K562 (cell line): Measurements from ENCODE around the gene EXTL1. TPM values are rescaled to one million over a fixed set of nuclear protein-coding genes. Genes with fewer than 3 reads are reported as not detected.
A peak's percentile ranks its signal among the peaks of the same experiment; 100 is the strongest.

Experiments used
- CEBPG ChIP-seq, 3 experiments: fragments of 200-800 bp in 1 of 3; sonication (Bioruptor generic) in 1 of 3; sonication (generic) in 1 of 3; formaldehyde crosslinking in 1 of 3; IDR thresholded peaks in 2 of 3; conservative IDR thresholded peaks in 1 of 3; 2 replicates each; pipeline versions ENCODE4 v1.6.1 to v1.8.0; 2016 to 2022; ENCODE audit warnings: missing compliant biosample characterization in 2 of 3, missing genetic modification characterization in 2 of 3, mild to moderate bottlenecking in 1 of 3, missing genetic modification reagents in 1 of 3
- CXXC5 ChIP-seq: fragments of 250-450 bp; sonication (Bioruptor Pico); IDR thresholded peaks from 2 replicates; pipeline ENCODE4 v1.8.0; 2022; ENCODE audit warnings: inconsistent platforms, mild to moderate bottlenecking, moderate library complexity
- NRF1 ChIP-seq, 2 experiments: fragments of 450-650 bp; IDR thresholded peaks in 1 of 2; conservative IDR thresholded peaks in 1 of 2; 2 replicates each; pipeline ENCODE4 v1.6.1; 2014; ENCODE audit warnings: mild to moderate bottlenecking in 2 of 2
- POLR3A ChIP-seq: IDR thresholded peaks from 2 replicates; pipeline ENCODE4 v1.6.1; 2011; ENCODE audit warnings: borderline replicate concordance, mild to moderate bottlenecking, moderate library complexity; ENCODE audit not compliant: insufficient read length, insufficient read depth; ENCODE audit errors: extremely low read depth
- SIN3B ChIP-seq: fragments of 450-650 bp; IDR thresholded peaks from 2 replicates; pipeline ENCODE4 v1.6.1; 2017; ENCODE audit warnings: low read depth, mild to moderate bottlenecking, moderate library complexity
- SMARCE1 ChIP-seq: fragments of 450-650 bp; IDR thresholded peaks from 2 replicates; pipeline ENCODE4 v1.7.1; 2016; ENCODE audit warnings: mild to moderate bottlenecking
- SMC3 ChIP-seq: conservative IDR thresholded peaks from 2 replicates; pipeline ENCODE4 v1.6.1; 2011; ENCODE audit warnings: low read depth, low read length, improper control_type of control experiment; ENCODE audit not compliant: insufficient read depth
- ZNF134 ChIP-seq: fragments of 250-450 bp; sonication (Bioruptor Pico); conservative IDR thresholded peaks from 2 replicates; pipeline ENCODE4 v1.4.0; 2020
- ZNF197 ChIP-seq: fragments of 200-800 bp; sonication (Bioruptor generic); IDR thresholded peaks from 2 replicates; pipeline ENCODE4 v1.6.1; 2016; ENCODE audit warnings: low read depth, missing genetic modification characterization, missing compliant biosample characterization
- ZNF324 ChIP-seq: fragments of 250-450 bp; sonication (Bioruptor Pico); IDR thresholded peaks from 2 replicates; pipeline ENCODE4 v1.4.0; 2020; ENCODE audit warnings: mild to moderate bottlenecking
- polyA plus RNA-seq, 8 experiments: library from polyadenylated mRNA; depleted of rRNA in 4 of 8; stranded (reverse) in 5 of 8; unstranded in 3 of 8; fragments of >200 nt; fragmentation: Nextera tagmentation in 2 of 8; fragmentation: Illumina TruSeq in 1 of 8; extraction: Ambion mirVana in 2 of 8; extraction: Trizol in 1 of 8; gene quantifications; 2 replicates each; pipeline versions ENCODE4 v1.2.1 to v1.2.3, GENCODE V29; 2011 to 2014; ENCODE audit warnings: inconsistent platforms in 1 of 8, missing spikeins in 1 of 8
- total RNA-seq, 7 experiments: library from RNA; depleted of rRNA in 6 of 7; stranded (reverse); fragments of >200 nt in 6 of 7; fragmentation: Illumina TruSeq in 2 of 7; extraction: Trizol in 2 of 7; gene quantifications; 2 replicates each; pipeline versions ENCODE4 v1.2.1 to v1.2.3, GENCODE V29; 2011 to 2021; ENCODE audit warnings: low replicate concordance in 1 of 7
- TF ChIP-seq, protein P1 (sequence below): sonication (generic); formaldehyde crosslinking; IDR thresholded peaks from 2 replicates; pipeline ENCODE4 v1.8.0; 2022; ENCODE audit warnings: mild to moderate bottlenecking, missing genetic modification reagents
- TF ChIP-seq, protein P2 (sequence below), 2 experiments: fragments of 450-650 bp; conservative IDR thresholded peaks; 2 replicates each; pipeline ENCODE4 v1.6.1; 2017; ENCODE audit warnings: mild to moderate bottlenecking in 2 of 2, moderate library complexity in 2 of 2
- TF ChIP-seq, protein P3 (sequence below), 2 experiments: fragments of 450-650 bp; IDR thresholded peaks; 2 replicates each; pipeline ENCODE4 v1.6.1; 2018; ENCODE audit warnings: mild to moderate bottlenecking in 2 of 2, low read depth in 1 of 2; ENCODE audit not compliant: partially characterized antibody in 2 of 2
- TF ChIP-seq, protein P4 (sequence below): sonication (generic); formaldehyde crosslinking; IDR thresholded peaks from 2 replicates; pipeline ENCODE4 v1.8.0; 2022; ENCODE audit warnings: missing genetic modification reagents, mild to moderate bottlenecking, moderate library complexity, borderline replicate concordance

Gene EXTL1
- total and polyA plus RNA-seq, 9 of the 15 experiments (the other 6 are each of a cell fraction or from before 2014, with no cell fraction given) = 0.04 to 0.23 (median 0.08) TPM; not detected in 3

DNA sequence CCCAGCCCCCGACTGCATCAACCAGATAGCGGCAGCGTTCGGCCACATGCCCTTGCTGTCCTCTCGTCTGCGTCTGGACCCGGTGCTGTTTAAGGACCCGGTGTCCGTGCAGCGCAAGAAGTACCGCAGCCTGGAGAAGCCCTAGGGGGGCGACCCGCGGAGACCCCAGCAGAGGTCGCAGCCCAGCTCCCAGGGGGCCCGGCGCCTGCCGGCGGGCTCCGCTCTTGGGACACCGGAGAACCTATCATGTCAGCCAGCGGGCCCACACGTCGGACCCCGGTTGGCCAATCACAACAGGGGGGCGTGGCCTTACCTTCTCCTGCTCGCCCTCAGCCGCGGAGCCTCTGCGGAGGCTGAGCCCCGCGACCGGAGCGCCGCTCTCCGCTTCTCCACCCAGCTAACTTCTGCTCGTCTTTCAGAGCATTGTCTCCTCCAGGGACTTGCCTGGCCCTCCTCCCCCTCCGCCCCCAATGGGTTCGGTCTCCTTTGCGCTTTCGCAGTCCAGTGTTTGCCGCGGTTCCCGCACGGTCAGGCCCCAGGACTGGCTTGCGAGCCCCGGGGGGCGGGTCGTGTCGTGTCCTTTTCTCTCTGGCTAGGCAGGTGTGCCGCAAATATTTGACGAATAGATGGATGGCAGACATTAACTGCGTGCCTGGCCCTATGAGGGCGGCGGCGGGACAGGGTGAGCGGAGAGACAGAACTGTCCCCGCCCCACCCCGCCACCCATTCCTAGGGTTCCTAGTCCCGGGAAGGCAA, 13.8 kb downstream of the EXTL1 start (continued):
- TF ChIP-seq, protein P1, sequence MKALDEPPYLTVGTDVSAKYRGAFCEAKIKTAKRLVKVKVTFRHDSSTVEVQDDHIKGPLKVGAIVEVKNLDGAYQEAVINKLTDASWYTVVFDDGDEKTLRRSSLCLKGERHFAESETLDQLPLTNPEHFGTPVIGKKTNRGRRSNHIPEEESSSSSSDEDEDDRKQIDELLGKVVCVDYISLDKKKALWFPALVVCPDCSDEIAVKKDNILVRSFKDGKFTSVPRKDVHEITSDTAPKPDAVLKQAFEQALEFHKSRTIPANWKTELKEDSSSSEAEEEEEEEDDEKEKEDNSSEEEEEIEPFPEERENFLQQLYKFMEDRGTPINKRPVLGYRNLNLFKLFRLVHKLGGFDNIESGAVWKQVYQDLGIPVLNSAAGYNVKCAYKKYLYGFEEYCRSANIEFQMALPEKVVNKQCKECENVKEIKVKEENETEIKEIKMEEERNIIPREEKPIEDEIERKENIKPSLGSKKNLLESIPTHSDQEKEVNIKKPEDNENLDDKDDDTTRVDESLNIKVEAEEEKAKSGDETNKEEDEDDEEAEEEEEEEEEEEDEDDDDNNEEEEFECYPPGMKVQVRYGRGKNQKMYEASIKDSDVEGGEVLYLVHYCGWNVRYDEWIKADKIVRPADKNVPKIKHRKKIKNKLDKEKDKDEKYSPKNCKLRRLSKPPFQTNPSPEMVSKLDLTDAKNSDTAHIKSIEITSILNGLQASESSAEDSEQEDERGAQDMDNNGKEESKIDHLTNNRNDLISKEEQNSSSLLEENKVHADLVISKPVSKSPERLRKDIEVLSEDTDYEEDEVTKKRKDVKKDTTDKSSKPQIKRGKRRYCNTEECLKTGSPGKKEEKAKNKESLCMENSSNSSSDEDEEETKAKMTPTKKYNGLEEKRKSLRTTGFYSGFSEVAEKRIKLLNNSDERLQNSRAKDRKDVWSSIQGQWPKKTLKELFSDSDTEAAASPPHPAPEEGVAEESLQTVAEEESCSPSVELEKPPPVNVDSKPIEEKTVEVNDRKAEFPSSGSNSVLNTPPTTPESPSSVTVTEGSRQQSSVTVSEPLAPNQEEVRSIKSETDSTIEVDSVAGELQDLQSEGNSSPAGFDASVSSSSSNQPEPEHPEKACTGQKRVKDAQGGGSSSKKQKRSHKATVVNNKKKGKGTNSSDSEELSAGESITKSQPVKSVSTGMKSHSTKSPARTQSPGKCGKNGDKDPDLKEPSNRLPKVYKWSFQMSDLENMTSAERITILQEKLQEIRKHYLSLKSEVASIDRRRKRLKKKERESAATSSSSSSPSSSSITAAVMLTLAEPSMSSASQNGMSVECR = peak; percentile 76
- TF ChIP-seq CEBPG (CRISPR knock-in tag; IDR thresholded peaks at IDR 0.05) = peak; percentile 60
- TF ChIP-seq CEBPG (tag; conservative IDR thresholded peaks at IDR 0.05 in 1 of 2, IDR thresholded peaks at IDR 0.05 in 1 of 2) = peak in 1 of 2 experiments; percentile 67; a peak in 1 of 4 replicates
- peak; percentile 8; the same call in 1 of the 2 replicates for TF ChIP-seq SMARCE1
- TF ChIP-seq, protein P2, sequence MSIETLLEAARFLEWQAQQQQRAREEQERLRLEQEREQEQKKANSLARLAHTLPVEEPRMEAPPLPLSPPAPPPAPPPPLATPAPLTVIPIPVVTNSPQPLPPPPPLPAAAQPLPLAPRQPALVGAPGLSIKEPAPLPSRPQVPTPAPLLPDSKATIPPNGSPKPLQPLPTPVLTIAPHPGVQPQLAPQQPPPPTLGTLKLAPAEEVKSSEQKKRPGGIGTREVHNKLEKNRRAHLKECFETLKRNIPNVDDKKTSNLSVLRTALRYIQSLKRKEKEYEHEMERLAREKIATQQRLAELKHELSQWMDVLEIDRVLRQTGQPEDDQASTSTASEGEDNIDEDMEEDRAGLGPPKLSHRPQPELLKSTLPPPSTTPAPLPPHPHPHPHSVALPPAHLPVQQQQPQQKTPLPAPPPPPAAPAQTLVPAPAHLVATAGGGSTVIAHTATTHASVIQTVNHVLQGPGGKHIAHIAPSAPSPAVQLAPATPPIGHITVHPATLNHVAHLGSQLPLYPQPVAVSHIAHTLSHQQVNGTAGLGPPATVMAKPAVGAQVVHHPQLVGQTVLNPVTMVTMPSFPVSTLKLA (conservative IDR thresholded peaks at IDR 0.05) = peak; percentile 63 to 78; a peak in 3 of 4 replicates
- peak; percentile 86 for TF ChIP-seq CXXC5 (CRISPR knock-in tag)
- TF ChIP-seq, protein P3, sequence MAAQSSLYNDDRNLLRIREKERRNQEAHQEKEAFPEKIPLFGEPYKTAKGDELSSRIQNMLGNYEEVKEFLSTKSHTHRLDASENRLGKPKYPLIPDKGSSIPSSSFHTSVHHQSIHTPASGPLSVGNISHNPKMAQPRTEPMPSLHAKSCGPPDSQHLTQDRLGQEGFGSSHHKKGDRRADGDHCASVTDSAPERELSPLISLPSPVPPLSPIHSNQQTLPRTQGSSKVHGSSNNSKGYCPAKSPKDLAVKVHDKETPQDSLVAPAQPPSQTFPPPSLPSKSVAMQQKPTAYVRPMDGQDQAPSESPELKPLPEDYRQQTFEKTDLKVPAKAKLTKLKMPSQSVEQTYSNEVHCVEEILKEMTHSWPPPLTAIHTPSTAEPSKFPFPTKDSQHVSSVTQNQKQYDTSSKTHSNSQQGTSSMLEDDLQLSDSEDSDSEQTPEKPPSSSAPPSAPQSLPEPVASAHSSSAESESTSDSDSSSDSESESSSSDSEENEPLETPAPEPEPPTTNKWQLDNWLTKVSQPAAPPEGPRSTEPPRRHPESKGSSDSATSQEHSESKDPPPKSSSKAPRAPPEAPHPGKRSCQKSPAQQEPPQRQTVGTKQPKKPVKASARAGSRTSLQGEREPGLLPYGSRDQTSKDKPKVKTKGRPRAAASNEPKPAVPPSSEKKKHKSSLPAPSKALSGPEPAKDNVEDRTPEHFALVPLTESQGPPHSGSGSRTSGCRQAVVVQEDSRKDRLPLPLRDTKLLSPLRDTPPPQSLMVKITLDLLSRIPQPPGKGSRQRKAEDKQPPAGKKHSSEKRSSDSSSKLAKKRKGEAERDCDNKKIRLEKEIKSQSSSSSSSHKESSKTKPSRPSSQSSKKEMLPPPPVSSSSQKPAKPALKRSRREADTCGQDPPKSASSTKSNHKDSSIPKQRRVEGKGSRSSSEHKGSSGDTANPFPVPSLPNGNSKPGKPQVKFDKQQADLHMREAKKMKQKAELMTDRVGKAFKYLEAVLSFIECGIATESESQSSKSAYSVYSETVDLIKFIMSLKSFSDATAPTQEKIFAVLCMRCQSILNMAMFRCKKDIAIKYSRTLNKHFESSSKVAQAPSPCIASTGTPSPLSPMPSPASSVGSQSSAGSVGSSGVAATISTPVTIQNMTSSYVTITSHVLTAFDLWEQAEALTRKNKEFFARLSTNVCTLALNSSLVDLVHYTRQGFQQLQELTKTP (IDR thresholded peaks at IDR 0.05; ENCODE audit: low read depth in 1 of 2, partially characterized antibody in 2 of 2) = peak; percentile 25 to 45
- TF ChIP-seq NRF1 (conservative IDR thresholded peaks at IDR 0.05 in 1 of 2, IDR thresholded peaks at IDR 0.05 in 1 of 2) = peak; percentile 58
- no peak for TF ChIP-seq POLR3A
- TF ChIP-seq ZNF134 (CRISPR knock-in tag) = no peak
- TF ChIP-seq SIN3B = peak; percentile 51; the same call in 1 of the 2 replicates
- TF ChIP-seq ZNF324 (CRISPR knock-in tag) = no peak
- TF ChIP-seq SMC3 = 0 out of 2 replicates have a peak, but pooled peaks have one; percentile 2
- TF ChIP-seq ZNF197 (CRISPR knock-in tag) = no peak
- TF ChIP-seq, protein P4, sequence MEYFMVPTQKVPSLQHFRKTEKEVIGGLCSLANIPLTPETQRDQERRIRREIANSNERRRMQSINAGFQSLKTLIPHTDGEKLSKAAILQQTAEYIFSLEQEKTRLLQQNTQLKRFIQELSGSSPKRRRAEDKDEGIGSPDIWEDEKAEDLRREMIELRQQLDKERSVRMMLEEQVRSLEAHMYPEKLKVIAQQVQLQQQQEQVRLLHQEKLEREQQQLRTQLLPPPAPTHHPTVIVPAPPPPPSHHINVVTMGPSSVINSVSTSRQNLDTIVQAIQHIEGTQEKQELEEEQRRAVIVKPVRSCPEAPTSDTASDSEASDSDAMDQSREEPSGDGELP (CRISPR knock-in tag) = 0 out of 2 replicates have a peak, but pooled peaks have one; percentile 43
